GM12892 (cell line): ENCODE results near the gene ALDH1A3.

Source experiments
- DNase-seq: peaks from one replicate; pipeline ENCODE4 v3.0.0; 2011; ENCODE audit not compliant: insufficient read length
- FAIRE-seq: peaks from 2 replicates; lab custom pipeline; 2011; peaks lifted over from hg19 to GRCh38; lab: Jason Lieb, UNC
- POLR2A ChIP-seq: IDR thresholded peaks from 2 replicates; pipeline ENCODE4 v1.6.1; 2011; ENCODE audit warnings: low read depth, low read length, control low read depth
- POLR2AphosphoS5 ChIP-seq: IDR thresholded peaks from 2 replicates; pipeline ENCODE4 v1.6.1; 2011; ENCODE audit warnings: low read depth, low read length, control low read depth
- TAF1 ChIP-seq: IDR thresholded peaks from 2 replicates; pipeline ENCODE4 v1.6.1; 2011; ENCODE audit warnings: low read depth, mild to moderate bottlenecking, control low read depth, low read length, borderline replicate concordance

The ALDH1A3 gene

GRCh38 chr15:100923902-100924301, 44.3 kb downstream of the ALDH1A3 start:
- DNase-seq (no peak), FAIRE-seq (no peak)
- no peak for TF ChIP-seq POLR2A
- no peak for TF ChIP-seq TAF1
- TF ChIP-seq POLR2AphosphoS5 = no peak

GRCh38 chr15:100924436-100924835, 44.8 kb downstream of the ALDH1A3 start:
- FAIRE-seq (no peak), DNase-seq (no peak)
- TF ChIP-seq TAF1 (no peak), POLR2AphosphoS5 (no peak), POLR2A (no peak)

- TF ChIP-seq POLR2A (no peak), TAF1 (no peak), POLR2AphosphoS5 (no peak)
- FAIRE-seq = no peak
- no peak for DNase-seq
Observed at GRCh38 chr15:100925480-100925879, 45.8 kb downstream of the ALDH1A3 start.

- no peak for DNase-seq
- peak; percentile 14 for FAIRE-seq
- no peak for TF ChIP-seq POLR2A
- no peak for TF ChIP-seq TAF1
- no peak for TF ChIP-seq POLR2AphosphoS5
Observed at GRCh38 chr15:100926258-100926657, 46.6 kb downstream of the ALDH1A3 start.

GRCh38 chr15:100926971-100927756, 47.5 kb downstream of the ALDH1A3 start:
- no peak for TF ChIP-seq POLR2AphosphoS5
- FAIRE-seq (no peak), DNase-seq (no peak)

- TF ChIP-seq POLR2A = no peak
- no peak for TF ChIP-seq TAF1
- TF ChIP-seq POLR2AphosphoS5 = no peak
- no peak for FAIRE-seq
- no peak for DNase-seq
Observed at GRCh38 chr15:100928632-100929280, 49.1 kb downstream of the ALDH1A3 start.

- DNase-seq = no peak
- TF ChIP-seq POLR2A = no peak
- no peak for TF ChIP-seq TAF1
- FAIRE-seq = no peak
Observed at GRCh38 chr15:100929641-100930042, 50.0 kb downstream of the ALDH1A3 start.

GRCh38 chr15:100930306-100930848, 50.7 kb downstream of the ALDH1A3 start:
- DNase-seq (no peak), FAIRE-seq (no peak)
- TF ChIP-seq POLR2A (no peak), POLR2AphosphoS5 (no peak), TAF1 (no peak)

GRCh38 chr15:100931143-100931890, 51.7 kb downstream of the ALDH1A3 start:
- TF ChIP-seq POLR2A (no peak), POLR2AphosphoS5 (no peak), TAF1 (no peak)
- no peak for DNase-seq
- FAIRE-seq = peak; percentile 70

GRCh38 chr15:100932676-100933348, 53.2 kb downstream of the ALDH1A3 start:
- TF ChIP-seq POLR2A (no peak), TAF1 (no peak), POLR2AphosphoS5 (no peak)
- FAIRE-seq (no peak), DNase-seq (no peak)

GRCh38 chr15:100934166-100934565, 54.5 kb downstream of the ALDH1A3 start:
- FAIRE-seq = no peak
- TF ChIP-seq POLR2A (no peak), POLR2AphosphoS5 (no peak), TAF1 (no peak)

GRCh38 chr15:100934726-100935125, 55.1 kb downstream of the ALDH1A3 start:
- DNase-seq = no peak
- peak; percentile 27 for FAIRE-seq
- TF ChIP-seq POLR2A = no peak
- no peak for TF ChIP-seq TAF1
- no peak for TF ChIP-seq POLR2AphosphoS5

More at GRCh38 chr15:100934166-100934565, 54.5 kb downstream of the ALDH1A3 start:
- DNase-seq = no peak
